Endothelial cell (in vitro differentiated cells): Measurements from ENCODE around the gene SYNDIG1. TPM values are rescaled to one million over a fixed set of nuclear protein-coding genes. Genes with fewer than 3 reads are reported as not detected.

Experiments
- DNase-seq: peaks from one replicate; pipeline ENCODE4 v3.0.0; 2021; ENCODE audit warnings: low spot score
- H3K27ac Mint-ChIP-seq: one replicate; pipeline ENCODE4 v1.8.0; 2021; ENCODE audit warnings: mixed read lengths, inconsistent platforms; ENCODE audit not compliant: unreplicated experiment
- H3K27me3 Mint-ChIP-seq: one replicate; pipeline ENCODE4 v1.8.0; 2021; ENCODE audit warnings: mild to moderate bottlenecking, moderate library complexity, mixed read lengths, inconsistent platforms; ENCODE audit not compliant: unreplicated experiment
- H3K36me3 Mint-ChIP-seq: one replicate; pipeline ENCODE4 v1.8.0; 2021; ENCODE audit warnings: mild to moderate bottlenecking, low read depth, mixed read lengths, inconsistent platforms; ENCODE audit not compliant: unreplicated experiment
- H3K4me1 Mint-ChIP-seq: one replicate; pipeline ENCODE4 v1.8.0; 2021; ENCODE audit warnings: mild to moderate bottlenecking, mixed read lengths, inconsistent platforms; ENCODE audit not compliant: unreplicated experiment
- H3K4me3 Mint-ChIP-seq: one replicate; pipeline ENCODE4 v1.8.0; 2021; ENCODE audit warnings: mild to moderate bottlenecking, mixed read lengths, inconsistent platforms; ENCODE audit not compliant: unreplicated experiment
- H3K9me3 Mint-ChIP-seq: one replicate; pipeline ENCODE4 v1.8.0; 2021; ENCODE audit warnings: mixed read lengths, inconsistent platforms; ENCODE audit not compliant: unreplicated experiment
- CTCF ChIP-seq: fragments of 200-600 bp; sonication (generic); IDR thresholded peaks from one replicate; pipeline ENCODE4 v1.5.0; 2021; ENCODE audit warnings: antibody characterized with exemption; ENCODE audit not compliant: unreplicated experiment
- total RNA-seq: library from RNA; stranded (reverse); fragmentation: NEBNext Ultra II Directional; extraction: Animal tissue kit (Norgen Biotek cat#: 25700); gene quantifications from one replicate; pipeline ENCODE4 v1.2.1, GENCODE V29; 2021; ENCODE audit not compliant: unreplicated experiment

The SYNDIG1 gene
- total RNA-seq, 1 donor from 2014 or later = 8.1 TPM

DNA sequence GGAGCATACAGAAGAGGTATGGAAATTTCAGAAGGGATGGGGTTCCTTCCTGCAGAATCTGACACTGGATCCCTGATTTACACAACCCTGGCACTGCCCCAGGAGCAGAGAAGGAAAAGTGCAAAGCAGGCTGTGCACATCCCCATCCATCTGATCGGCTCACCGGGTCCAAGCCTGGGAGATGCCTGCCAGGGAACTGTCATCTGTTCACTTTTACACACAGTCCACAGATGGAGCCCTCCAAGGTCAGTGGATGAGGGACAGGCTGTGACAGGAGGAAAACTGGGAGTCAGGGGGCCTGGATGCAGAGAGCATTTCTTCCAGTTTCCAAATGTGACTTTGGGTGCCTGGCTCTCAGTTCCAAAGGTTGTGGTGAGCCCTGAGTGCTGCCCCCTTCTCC, 11.0 kb upstream of the SYNDIG1 start:
- DNase-seq = no peak
- no peak overlapping the region for H3K27ac Mint-ChIP-seq
- peaks cover 3% of the 10 kb centered on the region for H3K27me3 Mint-ChIP-seq
- no peak overlapping the region for H3K4me3 Mint-ChIP-seq
- TF ChIP-seq CTCF = no peak
- no peaks in the 10 kb centered on the region for H3K9me3 Mint-ChIP-seq
- H3K4me1 Mint-ChIP-seq = peaks cover 16% of the 10 kb centered on the region
- H3K36me3 Mint-ChIP-seq = no peaks in the 10 kb centered on the region

GRCh38 chr20:24459733-24460132, 9.7 kb upstream of the SYNDIG1 start:
- no peaks in the 10 kb centered on the region for H3K9me3 Mint-ChIP-seq
- H3K4me3 Mint-ChIP-seq = no peak overlapping the region
- peaks cover 4% of the 10 kb centered on the region for H3K27me3 Mint-ChIP-seq
- no peak for DNase-seq
- no peak overlapping the region for H3K27ac Mint-ChIP-seq
- H3K4me1 Mint-ChIP-seq = peaks cover 11% of the 10 kb centered on the region
- no peaks in the 10 kb centered on the region for H3K36me3 Mint-ChIP-seq
- TF ChIP-seq CTCF = no peak

- no peaks in the 10 kb centered on the region for H3K36me3 Mint-ChIP-seq
- no peak for DNase-seq
- no peak overlapping the region for H3K4me3 Mint-ChIP-seq
- H3K9me3 Mint-ChIP-seq = no peaks in the 10 kb centered on the region
- TF ChIP-seq CTCF = no peak
- no peak overlapping the region for H3K27ac Mint-ChIP-seq
- peaks cover 8% of the 10 kb centered on the region for H3K4me1 Mint-ChIP-seq
- peaks cover 4% of the 10 kb centered on the region for H3K27me3 Mint-ChIP-seq
These were observed 8.7 kb upstream of the SYNDIG1 start for GRCh38 chr20:24460712-24461111.

GRCh38 chr20:24461848-24462247, 7.6 kb upstream of the SYNDIG1 start:
- no peak overlapping the region for H3K27ac Mint-ChIP-seq
- no peak for DNase-seq
- TF ChIP-seq CTCF = no peak
- no peaks in the 10 kb centered on the region for H3K36me3 Mint-ChIP-seq
- H3K4me3 Mint-ChIP-seq = no peak overlapping the region
- no peaks in the 10 kb centered on the region for H3K9me3 Mint-ChIP-seq
- peaks cover 1% of the 10 kb centered on the region for H3K27me3 Mint-ChIP-seq
- no peaks in the 10 kb centered on the region for H3K4me1 Mint-ChIP-seq

GRCh38 chr20:24462460-24463010, 6.9 kb upstream of the SYNDIG1 start:
- no peak for DNase-seq
- no peaks in the 10 kb centered on the region for H3K36me3 Mint-ChIP-seq
- H3K4me1 Mint-ChIP-seq = peaks cover under 1% of the 10 kb centered on the region
- peaks cover 3% of the 10 kb centered on the region for H3K27me3 Mint-ChIP-seq
- no peak for TF ChIP-seq CTCF
- no peak overlapping the region for H3K4me3 Mint-ChIP-seq
- H3K9me3 Mint-ChIP-seq = no peaks in the 10 kb centered on the region
- H3K27ac Mint-ChIP-seq = no peak overlapping the region
